ENCODE data around the gene TTC28.
"Not testable (repeated sequence)": the region's sequence is repeated elsewhere in the genome, so short reads cannot be mapped to it uniquely, and the experiment has no call there.

The TTC28 gene

DNA sequence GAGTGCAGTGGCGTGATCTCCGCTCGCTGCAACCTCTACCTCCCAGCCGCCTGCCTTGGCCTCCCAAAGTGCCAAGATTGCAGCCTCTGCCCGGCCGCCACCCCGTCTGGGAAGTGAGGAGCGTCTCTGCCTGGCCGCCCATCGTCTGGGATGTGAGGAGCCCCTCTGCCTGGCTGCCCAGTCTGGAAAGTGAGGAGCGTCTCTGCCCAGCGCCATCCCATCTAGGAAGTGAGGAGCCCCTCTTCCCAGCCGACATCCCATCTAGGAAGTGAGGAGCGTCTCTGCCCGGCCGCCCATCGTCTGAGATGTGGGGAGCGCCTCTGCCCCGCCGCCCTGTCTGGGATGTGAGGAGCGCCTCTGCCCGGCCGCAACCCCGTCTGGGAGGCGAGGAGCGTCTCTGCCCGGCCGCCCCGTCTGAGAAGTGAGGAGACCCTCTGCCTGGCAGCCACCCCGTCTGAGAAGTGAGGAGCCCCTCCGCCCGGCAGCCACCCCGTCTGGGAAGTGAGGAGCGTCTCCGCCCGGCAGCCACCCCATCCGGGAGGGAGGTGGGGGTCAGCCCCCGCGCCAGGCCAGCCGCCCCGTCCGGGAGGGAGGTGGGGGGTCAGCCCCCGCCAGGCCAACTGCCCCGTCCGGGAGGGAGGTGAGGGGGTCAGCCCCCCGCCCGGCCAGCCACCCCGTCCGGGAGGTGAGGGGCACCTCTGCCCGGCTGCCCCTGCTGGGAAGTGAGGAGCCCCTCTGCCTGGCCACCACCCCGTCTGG, 126.4 kb downstream of the TTC28 start:
- not testable (repeated sequence) for DNase-seq

- DNase-seq: no peak
These were observed 131.2 kb downstream of the TTC28 start for GRCh38 chr22:28548406-28548805.

DNA sequence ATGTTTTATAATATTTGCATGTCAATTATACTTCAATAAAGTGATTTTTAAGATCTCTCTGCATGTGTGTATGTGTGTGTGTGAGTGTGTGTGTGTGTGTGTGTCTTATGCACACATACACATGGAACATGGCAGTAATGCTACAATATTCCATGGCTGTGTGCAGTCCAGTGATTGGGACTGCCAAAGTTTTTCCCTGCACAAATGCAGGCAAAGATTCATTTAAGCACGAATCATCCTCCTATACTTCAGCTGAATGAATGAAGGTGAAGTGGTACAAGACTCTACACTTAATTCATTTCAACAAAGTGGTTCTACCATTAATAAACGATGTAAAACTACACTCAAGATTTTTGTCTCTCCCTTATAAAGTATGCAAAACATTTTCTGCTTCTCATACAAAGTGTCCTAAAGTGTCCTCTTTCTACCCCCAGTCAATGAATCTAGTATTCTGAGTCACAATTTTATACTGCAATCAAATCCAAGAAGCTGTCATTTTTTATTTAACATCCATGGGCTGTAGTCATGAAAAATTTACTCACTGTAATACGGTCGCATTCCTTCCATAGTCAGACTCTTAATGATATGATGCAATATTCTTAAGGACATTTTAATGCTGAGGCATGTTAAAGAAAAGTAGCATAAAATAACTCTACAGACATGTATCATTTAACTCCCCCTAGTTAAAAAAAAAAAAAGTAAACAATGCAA, 132.4 kb downstream of the TTC28 start:
- DNase-seq: peak; percentile 95

DNA sequence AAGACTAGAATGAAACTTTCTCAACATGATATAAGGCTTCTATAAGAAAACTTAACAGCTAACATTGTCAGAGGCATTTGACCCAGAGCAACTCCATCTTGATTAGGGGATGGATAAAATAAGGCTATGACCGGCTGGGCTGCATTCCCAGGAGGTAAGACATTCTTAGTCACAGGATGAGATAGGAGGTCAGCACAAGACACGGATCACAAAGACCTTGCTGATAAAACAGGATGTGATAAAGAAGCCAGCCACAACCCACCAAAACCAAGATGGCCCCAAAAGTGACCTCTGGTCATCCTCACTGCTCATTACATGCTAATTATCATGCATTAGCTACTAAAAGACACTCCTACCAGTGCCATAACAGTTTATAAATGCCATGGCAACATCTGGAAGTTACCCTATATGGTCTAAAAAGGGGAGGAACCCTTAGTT, 135.2 kb downstream of the TTC28 start:
- DNase-seq: peak; percentile 37

- DNase-seq: no peak
These were observed 136.5 kb downstream of the TTC28 start for GRCh38 chr22:28542980-28543621.

DNA sequence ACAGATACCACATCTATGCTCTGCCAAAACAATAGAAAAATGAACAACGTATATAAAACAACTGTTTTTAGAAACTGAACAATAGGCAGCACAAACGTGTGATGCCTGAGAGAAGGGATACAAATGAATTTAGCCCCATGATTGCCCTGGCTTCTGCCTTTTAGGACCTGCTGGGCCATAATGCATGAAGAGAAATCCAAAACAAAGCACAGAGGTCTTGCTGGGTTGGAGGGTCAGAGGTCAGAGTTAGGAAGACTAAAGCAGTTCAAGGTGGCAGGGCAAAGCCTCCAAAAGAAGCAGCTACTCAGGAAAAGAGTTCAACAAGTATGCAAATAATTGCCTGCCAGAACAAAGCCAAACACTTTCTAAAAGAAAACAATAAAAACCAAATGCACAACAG, 138.5 kb downstream of the TTC28 start:
- DNase-seq: no peak

- no peak for DNase-seq
These were observed 140.7 kb downstream of the TTC28 start for GRCh38 chr22:28538922-28539321.

- not testable (repeated sequence) for DNase-seq
These were observed 149.1 kb downstream of the TTC28 start for GRCh38 chr22:28530565-28530964.

DNA sequence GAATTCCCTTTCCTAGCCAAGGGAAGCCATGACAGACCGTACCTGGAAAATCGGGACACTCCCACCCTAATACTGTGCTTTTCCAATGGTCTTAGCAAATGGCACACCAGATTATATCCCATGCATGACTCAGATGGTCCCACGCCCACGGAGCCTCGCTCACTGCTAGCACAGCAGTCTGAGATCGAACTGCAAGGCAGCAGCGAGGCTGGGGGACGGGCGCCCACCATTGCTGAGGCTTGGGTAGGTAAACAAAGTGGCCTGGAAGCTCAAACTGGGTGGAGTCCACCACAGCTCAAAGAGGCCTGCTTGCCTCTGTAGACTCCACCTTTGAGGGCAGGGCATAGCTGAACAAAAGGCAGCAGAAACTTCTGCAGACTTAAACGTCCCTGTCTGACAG, 150.5 kb downstream of the TTC28 start:
- DNase-seq: not testable (repeated sequence)

GRCh38 chr22:28521451-28521850, 158.2 kb downstream of the TTC28 start:
- DNase-seq: no peak

- peak; percentile 41 for DNase-seq
These were observed 165.3 kb downstream of the TTC28 start for GRCh38 chr22:28514321-28514821.

DNA sequence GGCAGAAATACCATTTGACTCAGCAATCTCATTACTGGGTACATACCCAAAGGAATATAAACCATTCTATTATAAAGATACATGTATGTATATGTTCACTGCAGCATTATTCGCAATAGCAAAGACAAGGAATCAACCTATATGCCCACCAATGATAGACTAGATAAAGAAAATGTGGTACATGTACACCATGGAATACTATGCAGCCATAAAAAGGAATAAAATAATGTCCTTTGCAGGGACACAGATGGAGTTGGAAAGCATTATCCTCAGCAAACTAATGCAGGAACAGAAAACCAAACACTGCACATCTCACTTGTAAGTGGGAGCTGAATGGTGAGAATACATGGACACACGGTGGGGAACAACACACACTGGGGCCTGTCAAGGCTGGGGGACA, 167.3 kb downstream of the TTC28 start:
- not testable (repeated sequence) for DNase-seq

GRCh38 chr22:28507896-28508295, 171.7 kb downstream of the TTC28 start:
- DNase-seq: no peak

- no peak for DNase-seq
These were observed 173.5 kb downstream of the TTC28 start for GRCh38 chr22:28506150-28506535.

DNA sequence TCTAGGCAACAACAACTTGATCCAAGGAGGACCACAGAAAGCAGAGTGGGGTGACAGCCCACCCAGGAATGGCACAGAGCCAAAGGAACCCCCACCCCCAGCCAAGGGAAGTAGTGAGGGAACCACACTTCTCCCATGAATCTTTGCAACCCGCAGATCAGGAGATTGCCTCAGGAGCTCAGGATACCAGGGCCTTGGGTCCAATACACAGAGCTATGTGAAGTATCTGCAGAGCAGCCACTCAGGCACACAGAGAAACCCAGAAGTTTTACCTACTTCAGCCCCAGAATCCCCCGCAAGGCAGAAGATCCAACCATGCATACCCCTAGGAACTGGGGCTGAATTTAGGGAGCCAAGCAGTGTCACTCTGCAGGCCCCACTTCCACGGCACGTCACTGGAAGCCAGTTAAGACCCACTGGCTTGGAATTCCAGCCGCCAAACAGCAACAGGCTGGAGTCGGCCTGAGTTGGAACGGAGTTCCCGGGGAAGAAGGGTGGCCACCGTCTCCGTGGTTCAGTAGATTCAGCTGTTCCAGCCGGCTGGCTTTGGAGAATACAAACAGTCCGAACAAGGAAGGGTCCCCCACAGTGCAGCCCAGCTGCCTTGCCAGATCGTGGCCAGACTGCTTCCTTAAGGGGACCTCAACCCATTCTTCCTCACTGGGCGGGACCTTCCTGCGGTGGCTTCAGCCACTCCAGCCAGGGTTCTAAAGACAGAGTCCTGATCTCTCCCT, 174.1 kb downstream of the TTC28 start:
- no peak for DNase-seq

DNA sequence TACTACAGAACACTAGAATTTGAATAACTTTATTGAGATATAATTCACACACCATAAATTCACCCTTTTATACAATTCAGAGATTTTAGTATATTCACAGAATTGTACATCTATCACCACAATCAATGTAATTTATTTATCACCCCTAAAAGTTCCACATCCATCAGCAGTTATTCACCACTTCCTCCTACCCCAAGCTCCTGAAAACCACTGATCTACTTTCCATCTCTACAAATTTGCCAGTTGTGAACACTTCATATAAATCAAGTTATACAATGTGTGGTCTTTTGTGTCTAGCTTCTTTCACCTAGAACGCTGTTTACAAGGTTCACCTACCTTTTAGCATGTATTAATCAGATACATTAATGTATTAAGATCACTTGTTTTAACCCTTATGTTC, 179.6 kb downstream of the TTC28 start:
- DNase-seq: no peak

- DNase-seq: no peak
These were observed 181.6 kb downstream of the TTC28 start for GRCh38 chr22:28498044-28498443.

DNA sequence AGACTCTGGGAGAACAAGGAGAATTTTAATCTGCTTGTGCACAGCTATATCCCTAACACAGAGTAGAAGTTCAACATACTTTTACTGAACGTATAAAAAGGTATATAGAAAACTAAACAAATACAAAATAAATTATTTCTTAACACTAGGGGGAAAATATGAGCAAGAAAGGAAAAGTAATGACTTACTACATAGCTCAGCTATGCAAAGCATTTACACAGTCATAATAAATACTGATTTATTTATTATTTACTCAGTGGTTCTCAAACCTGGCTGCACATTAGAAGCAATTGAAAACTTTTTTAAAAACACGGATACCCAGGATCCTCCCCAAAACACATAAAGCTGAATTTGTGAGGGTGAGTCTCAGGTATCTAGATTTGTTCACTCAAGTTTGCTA, 182.5 kb downstream of the TTC28 start:
- peak; percentile 4 for DNase-seq

GRCh38 chr22:28491289-28491688, 188.4 kb downstream of the TTC28 start:
- DNase-seq: not testable (repeated sequence)

- peak; percentile 6 for DNase-seq
These were observed 190.8 kb downstream of the TTC28 start for GRCh38 chr22:28488825-28489224.

DNA sequence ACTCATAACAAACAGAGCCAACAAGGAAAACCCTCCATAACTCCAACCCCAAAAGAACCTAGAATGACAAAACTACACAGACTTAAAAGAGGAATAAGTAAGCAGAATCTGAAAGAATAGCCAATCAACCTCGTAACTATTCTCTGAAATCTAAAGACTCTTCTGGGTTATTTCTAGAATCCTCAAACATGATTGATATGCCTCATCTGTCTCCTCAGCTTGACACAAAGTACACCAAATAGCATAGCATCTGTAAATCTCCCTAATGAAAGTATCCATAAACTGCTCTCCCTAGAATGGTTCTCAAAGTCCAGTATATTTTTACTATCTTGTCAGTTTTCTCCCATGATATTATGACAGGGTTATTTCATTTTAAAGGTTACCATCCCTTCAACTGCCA, 195.0 kb downstream of the TTC28 start:
- no peak for DNase-seq

GRCh38 chr22:28481725-28482124, 197.9 kb downstream of the TTC28 start:
- DNase-seq: no peak
